SW 1271 (cell line): Measurements from ENCODE around the gene HOXC12.

Source experiments
- DNase-seq, 2 experiments: peaks; one replicate each; lab custom pipeline; 2025; lab: John Stamatoyannopoulos, UW

HOXC12 gene

DNA sequence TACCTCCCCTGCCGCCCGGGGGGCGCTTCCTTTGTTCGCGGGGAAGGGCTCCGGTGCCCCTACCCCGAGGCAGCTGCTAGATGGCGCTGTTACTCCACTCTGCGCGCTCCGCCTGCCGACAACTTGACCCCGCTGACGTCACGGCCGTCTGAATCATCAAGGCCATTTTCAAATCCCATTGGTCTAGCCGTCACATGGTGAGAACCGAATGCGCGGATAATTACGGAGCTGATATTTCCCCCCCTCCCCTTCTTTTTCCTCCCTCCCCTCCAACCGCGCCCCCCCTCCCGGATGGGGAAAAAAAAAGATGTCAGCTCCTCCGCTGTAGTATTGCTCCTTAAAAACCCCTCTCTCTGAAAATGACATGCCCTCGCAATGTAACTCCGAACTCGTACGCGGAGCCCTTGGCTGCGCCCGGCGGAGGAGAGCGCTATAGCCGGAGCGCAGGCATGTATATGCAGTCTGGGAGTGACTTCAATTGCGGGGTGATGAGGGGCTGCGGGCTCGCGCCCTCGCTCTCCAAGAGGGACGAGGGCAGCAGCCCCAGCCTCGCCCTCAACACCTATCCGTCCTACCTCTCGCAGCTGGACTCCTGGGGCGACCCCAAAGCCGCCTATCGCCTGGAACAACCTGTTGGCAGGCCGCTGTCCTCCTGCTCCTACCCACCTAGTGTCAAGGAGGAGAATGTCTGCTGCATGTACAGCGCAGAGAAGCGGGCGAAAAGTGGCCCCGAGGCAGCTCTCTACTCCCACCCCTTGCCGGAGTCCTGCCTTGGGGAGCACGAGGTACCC is 30.4 kb downstream of the HOXC12 start, which contains the start of gene HOXC10:
Gene HOXC10 (plus strand): TSS at position 246 of the 791 bp plus-strand sequence. CDS start 114 bp downstream, at position 360.
- peak; percentile 87 to 93 for DNase-seq

GRCh38 chr12:53985692-53985993 is 30.9 kb downstream of the HOXC12 start:
- DNase-seq, result no peak

DNA sequence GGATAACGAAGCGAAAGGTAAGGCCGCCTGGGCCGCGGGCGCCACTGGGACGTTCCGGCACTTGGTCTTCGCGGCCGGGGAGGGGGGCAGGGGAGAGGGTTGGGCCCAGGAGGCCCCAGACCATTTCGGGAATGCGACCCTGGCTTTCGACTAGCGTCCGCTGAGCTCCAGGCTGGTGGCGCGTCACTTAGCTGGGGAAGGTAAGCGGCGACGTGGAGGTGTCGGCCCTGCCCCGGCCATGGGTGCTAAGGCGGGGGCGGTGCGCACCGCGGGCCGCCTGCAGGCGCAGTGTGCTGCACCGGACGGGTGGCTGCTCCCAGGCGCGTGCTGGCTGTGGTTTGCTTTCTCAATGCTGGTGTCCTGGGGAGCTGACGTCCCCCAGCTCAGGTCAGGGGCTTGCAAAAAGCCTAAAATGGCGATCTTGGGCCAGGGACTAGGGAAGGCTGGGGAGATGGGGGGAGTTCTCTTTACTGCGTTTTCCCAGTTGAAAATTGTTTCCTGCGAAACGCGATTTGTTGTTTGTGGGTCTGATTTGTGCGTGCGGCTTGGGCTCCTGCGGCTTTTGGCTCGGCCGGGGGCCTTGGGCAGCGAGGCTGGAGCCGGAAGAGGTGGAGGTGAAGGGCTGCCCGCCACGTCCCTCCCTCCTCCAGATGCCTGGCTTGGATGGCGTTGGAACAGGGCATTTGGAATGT is 31.4 kb downstream of the HOXC12 start:
- peak in 1 of 2 experiments; percentile 27 for DNase-seq

GRCh38 chr12:53986686-53987483 is 32.2 kb downstream of the HOXC12 start:
- no peak for DNase-seq

DNA sequence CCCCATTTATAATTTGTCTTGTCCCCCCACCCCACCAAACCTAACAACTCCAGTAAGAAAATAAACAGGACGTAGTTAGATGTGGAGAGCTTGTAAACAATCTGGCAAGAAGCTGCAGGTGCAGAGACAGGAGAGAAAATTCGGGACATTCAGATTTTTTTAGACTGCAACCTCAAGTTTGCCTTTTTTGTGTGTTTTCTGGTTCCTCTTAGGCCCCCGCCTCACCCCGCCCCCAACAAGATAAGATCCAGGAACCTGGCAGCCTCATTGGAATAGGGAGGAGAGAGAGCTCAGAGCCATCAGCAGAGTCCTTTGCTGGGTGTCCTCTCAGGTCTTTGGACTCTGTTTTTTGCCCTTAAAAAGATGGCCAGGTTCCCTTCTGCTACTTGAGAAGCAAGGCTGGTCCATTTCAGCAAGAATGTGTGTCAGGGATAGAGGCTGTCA is 33.1 kb downstream of the HOXC12 start:
- DNase-seq, result no peak

DNA sequence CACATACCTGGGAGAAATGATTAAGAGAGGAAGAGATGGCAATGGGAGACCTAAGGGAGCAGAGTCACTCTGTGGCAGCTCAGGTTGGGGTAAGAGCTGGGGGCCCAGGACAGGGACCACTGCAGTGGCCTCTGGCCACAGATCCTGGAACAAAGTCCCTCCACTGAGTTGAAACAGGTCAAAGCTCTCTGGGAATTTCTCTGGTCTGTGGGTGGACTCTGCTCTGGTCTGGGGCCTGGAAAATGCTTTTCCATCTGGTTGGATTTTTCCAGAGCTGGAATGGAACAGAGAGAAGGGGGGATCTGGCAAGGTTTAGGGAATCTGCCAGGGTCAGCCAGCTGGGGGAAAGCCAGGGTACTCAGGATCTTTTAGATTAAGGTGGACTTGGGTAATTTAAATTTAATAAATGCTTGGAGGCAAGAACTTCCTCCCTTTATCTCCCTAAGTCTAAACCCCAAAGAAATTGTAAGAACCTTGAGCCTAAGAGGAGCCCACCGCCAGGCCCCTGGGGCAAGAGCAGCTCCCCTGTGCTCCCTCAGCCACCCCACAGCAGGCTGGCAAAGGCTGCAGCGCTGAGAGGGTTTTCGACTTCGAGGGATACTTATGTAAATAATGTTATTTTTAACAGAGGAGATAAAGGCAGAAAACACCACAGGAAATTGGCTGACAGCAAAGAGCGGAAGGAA is 34.0 kb downstream of the HOXC12 start:
- DNase-seq, result no peak

DNA sequence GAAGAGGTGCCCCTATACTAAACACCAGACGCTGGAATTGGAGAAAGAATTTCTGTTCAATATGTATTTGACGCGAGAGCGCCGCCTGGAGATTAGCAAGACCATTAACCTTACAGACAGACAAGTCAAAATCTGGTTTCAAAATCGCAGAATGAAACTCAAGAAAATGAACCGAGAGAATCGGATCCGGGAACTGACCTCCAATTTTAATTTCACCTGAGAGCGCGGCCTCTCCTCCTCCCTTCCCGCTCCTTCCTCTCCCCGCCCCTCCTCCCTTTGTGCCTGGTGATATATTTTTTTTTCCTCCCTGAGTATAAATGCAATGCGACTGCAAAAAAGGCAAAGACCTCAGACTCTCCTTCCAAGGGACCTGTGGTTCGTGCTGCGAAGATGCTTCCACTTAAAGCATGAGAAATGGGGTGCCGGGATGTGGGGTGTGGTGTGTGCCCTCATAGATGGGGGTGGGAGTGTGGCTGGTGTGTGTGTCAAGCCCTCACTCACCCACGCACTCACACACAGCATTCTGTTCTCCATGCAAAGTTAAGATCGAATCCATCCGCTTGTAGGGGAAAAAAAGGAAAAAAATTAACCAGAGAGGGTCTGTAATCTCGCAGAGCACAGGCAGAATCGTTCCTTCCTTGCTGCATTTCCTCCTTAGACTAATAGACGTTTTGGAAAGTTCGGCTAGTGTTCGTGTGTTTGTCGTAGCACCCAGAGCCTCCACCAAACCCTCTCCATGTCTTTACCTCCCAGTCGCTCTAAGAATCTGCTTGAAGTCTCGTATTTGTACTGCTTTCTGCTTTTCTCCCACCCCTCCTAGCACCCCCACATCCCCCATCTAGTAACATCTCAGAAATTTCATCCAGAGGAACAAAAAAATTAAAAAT is 34.8 kb downstream of the HOXC12 start:
- DNase-seq, result peak in 1 of 2 experiments; percentile 8

DNA sequence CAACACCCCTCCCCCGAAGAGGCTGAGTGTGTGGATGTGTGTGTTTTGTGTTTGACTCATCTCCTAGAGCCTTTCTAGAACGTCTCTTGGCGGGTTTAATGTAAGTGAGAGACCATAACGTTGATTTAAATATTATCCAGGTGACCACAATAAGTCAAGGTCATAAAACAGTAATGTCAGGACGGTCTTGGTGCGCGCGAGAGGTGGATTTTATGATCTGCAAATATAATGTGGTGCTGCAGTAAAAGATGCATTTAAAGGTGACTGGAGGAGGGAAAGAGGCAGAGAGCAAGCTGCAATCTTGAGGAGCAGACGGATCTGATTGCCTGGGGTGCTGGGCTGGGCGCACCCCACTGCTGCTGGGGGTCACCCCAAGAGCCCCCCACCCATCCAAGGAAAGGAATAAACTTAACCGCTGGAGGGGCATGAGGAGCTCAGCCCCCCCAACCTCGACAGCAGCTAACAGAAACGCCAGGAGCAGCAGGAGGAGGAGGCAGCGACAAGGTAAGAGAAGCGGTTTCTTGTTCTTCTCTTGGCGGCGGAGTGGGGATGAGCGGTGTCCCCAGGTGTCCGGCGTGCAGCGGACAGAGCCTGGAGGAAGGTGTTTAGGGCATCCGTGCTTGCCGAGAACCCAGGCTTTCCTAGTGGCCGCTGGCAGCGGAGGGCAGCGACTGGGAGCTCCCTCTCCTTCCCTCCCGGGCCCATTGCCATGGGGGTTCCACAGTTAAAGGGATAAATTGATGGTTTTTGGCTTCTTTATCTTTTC is 35.8 kb downstream of the HOXC12 start:
- DNase-seq, result no peak

GRCh38 chr12:53991077-53991460 is 36.4 kb downstream of the HOXC12 start:
- DNase-seq, result no peak

DNA sequence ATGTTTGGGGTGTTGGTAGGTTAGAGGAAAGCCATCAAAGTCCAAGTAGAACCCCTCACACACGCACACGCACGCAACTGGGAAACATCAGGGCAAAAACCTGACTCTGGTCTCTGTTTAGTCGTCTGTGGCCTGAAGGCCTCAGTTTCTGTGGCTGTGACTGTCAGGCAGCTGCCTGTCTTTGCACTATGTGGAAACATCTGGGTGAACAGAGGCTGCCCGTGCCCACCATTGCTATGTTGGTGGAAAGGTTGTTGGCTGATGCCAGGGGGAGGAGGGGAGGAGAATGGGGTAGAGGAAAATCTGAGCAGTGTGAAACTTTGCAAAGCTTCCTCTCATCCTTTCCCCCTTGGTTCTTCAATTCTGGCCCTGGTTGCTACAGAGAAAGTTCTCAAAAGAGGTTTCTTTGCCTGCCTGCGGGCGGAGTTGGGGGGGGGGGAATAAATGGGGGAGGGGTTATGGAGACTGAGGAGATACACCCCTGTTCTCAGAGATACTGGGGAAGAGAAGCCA is 37.7 kb downstream of the HOXC12 start:
- no peak for DNase-seq

- DNase-seq, result no peak
These were observed 38.7 kb downstream of the HOXC12 start for GRCh38 chr12:53993162-53994008.

- no peak for DNase-seq
These were observed 39.2 kb downstream of the HOXC12 start for GRCh38 chr12:53994009-53994263.

- DNase-seq, result no peak
These were observed 39.7 kb downstream of the HOXC12 start for GRCh38 chr12:53994264-53995001.

GRCh38 chr12:53995002-53995377 is 40.3 kb downstream of the HOXC12 start:
- no peak for DNase-seq

GRCh38 chr12:53995378-53996239 is 40.9 kb downstream of the HOXC12 start:
- peak in 1 of 2 experiments; percentile 16 for DNase-seq

DNA sequence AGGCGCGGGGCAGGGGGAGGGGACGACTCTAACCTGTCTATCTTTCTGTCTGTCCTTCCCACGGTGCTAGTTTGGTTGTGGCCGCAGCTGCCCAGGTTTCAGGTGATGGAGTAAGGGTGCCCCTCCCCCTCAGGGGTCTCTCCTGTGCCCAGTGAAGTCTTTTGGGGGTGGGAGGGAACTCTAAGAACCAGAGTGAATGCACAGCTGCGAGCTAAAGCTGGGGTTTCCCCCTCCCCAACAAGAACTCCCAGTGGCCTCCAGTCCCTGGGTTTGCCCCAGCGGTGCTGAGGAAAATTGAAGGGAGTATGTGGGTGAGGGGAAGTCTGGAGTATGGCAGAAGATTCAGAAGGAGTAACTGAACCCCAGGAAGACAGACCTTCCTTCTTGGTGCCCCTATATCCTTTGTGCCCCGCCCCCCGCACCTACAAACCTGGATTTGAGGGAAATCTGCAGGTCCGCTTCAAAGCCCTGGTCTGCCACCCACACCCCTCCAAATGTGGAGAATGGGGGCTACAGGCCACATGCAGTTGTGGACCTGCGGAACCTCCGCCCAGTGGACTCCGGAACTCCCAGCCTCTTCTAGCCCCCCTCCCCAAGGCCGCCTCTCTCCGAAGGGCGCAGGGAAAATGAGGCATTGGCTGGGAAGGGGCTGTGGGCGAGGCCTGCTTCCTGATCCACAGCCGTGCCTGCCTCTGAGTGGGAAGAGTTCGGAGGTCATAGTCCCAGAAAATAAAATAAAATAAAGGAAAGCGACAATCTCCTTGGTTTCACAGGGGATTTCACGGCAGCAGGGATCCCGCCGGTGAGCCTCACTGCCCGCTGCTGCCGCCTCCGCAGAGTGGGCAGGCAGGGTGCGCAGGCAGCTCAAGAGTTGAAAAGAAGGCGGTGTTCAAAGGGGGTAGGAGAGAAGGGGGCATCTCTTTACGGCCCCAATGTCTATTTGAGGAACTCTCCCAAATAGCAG is 41.8 kb downstream of the HOXC12 start:
- no peak for DNase-seq
